Esophagus muscularis mucosa (tissue), 4 donors: ENCODE results near the gene CRYL1. TPM values are rescaled to one million over a fixed set of nuclear protein-coding genes. Genes with fewer than 3 reads are reported as not detected.

Experiments
- DNase-seq: peaks from one replicate; pipeline ENCODE4 v3.0.0-alpha.2; 2017; ENCODE audit errors: extremely low spot score
- H3K27ac ChIP-seq, 4 donors: fragments of 200-600 bp; sonication (generic); replicated peaks in 1 of 4; 1 replicate in 3 of 4; 2 replicates in 1 of 4; pipeline ENCODE4 v1.5.1; 2016 to 2019; ENCODE audit warnings: mild to moderate bottlenecking in 1 of 4
- H3K27me3 ChIP-seq, 4 donors: fragments of 200-600 bp; sonication (generic); one replicate each; pipeline versions ENCODE4 v1.5.1 to v1.6.0; 2016 to 2019
- H3K36me3 ChIP-seq, 4 donors: fragments of 200-600 bp; sonication (generic); one replicate each; pipeline ENCODE4 v1.5.1; 2016 to 2019
- H3K4me1 ChIP-seq, 4 donors: fragments of 200-600 bp; sonication (generic); one replicate each; pipeline ENCODE4 v1.5.1; 2016 to 2019
- H3K4me3 ChIP-seq, 4 donors: fragments of 200-600 bp; sonication (generic); 1 replicate in 2 of 4; 2 replicates in 2 of 4; pipeline ENCODE4 v1.5.1; 2016 to 2019; ENCODE audit warnings: mild to moderate bottlenecking in 4 of 4, moderate library complexity in 1 of 4
- H3K9me3 ChIP-seq, 4 donors: fragments of 200-600 bp; sonication (generic); 1 replicate in 3 of 4; 2 replicates in 1 of 4; pipeline ENCODE4 v1.5.1; 2016 to 2019
- EP300 ChIP-seq: sonication (generic); formaldehyde crosslinking; IDR thresholded peaks from one replicate; pipeline ENCODE4 v1.6.1; 2017; ENCODE audit warnings: antibody characterized with exemption
- POLR2A ChIP-seq: fragments of 450-650 bp; IDR thresholded peaks from one replicate; pipeline ENCODE4 v1.6.1; 2017; ENCODE audit warnings: antibody characterized with exemption, moderate library complexity, mild to moderate bottlenecking, low read depth
- POLR2AphosphoS5 ChIP-seq, 2 donors: sonication (generic); formaldehyde crosslinking; IDR thresholded peaks; one replicate each; pipeline ENCODE4 v1.6.1; 2017; ENCODE audit warnings: antibody characterized with exemption in 2 of 2
- WGBS: methylation state at CpG from one replicate; pipeline ENCODE4 v1.1.5; 2018; 5-methylcytosine and 5-hydroxymethylcytosine counted together
- intact Hi-C: fragments of 100-400 bp; cut with DNase I; formaldehyde crosslinking; loops from one replicate; pipeline ENCODE4 v1.15.1; 2023
- total RNA-seq, 4 donors: library from RNA; depleted of rRNA; stranded (reverse); fragments of >200 nt; gene quantifications; one replicate each; pipeline versions ENCODE4 v1.1.0 to v1.2.1, GENCODE V29; 2016
- TF ChIP-seq, protein P1 (sequence below), 3 experiments: fragments of 200-600 bp in 2 of 3; fragments of 450-650 bp in 1 of 3; sonication (generic) in 2 of 3; IDR thresholded peaks; one replicate each; pipeline ENCODE4 v1.5.1; 2017 to 2019; ENCODE audit warnings: antibody characterized with exemption in 3 of 3, mild to moderate bottlenecking in 2 of 3, moderate library complexity in 1 of 3

The CRYL1 gene
- total RNA-seq, 4 donors from 2014 or later = 42.3 to 59.3 (median 45.4) TPM

- Histone ChIP-seq H3K36me3 (no peaks in the 10 kb centered on the region), H3K27me3 (no peaks in the 10 kb centered on the region), H3K27ac (no peak overlapping the region), H3K4me3 (no peak overlapping the region), H3K9me3 (peaks cover 0 to 5% (median 0%) of the 10 kb centered on the region in 4 donors), H3K4me1 (peaks cover 10 to 18% (median 14%) of the 10 kb centered on the region in 4 donors)
- DNase-seq = no peak
- TF ChIP-seq, protein P1, sequence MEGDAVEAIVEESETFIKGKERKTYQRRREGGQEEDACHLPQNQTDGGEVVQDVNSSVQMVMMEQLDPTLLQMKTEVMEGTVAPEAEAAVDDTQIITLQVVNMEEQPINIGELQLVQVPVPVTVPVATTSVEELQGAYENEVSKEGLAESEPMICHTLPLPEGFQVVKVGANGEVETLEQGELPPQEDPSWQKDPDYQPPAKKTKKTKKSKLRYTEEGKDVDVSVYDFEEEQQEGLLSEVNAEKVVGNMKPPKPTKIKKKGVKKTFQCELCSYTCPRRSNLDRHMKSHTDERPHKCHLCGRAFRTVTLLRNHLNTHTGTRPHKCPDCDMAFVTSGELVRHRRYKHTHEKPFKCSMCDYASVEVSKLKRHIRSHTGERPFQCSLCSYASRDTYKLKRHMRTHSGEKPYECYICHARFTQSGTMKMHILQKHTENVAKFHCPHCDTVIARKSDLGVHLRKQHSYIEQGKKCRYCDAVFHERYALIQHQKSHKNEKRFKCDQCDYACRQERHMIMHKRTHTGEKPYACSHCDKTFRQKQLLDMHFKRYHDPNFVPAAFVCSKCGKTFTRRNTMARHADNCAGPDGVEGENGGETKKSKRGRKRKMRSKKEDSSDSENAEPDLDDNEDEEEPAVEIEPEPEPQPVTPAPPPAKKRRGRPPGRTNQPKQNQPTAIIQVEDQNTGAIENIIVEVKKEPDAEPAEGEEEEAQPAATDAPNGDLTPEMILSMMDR (IDR thresholded peaks at IDR 0.05) = no peak
- no peak for TF ChIP-seq POLR2A
- no peak for TF ChIP-seq POLR2AphosphoS5 (IDR thresholded peaks at IDR 0.05)
- WGBS = 97% methylated on average over 11 of the region's 11 CpGs
- intact Hi-C loops = loop anchor here (5.0 kb wide), 1 partner anchor 38 kb away; the partner anchor contains the start of gene CRYL1
These were observed 39.6 kb upstream of the CRYL1 start for GRCh38 chr13:20565115-20565736.

DNA sequence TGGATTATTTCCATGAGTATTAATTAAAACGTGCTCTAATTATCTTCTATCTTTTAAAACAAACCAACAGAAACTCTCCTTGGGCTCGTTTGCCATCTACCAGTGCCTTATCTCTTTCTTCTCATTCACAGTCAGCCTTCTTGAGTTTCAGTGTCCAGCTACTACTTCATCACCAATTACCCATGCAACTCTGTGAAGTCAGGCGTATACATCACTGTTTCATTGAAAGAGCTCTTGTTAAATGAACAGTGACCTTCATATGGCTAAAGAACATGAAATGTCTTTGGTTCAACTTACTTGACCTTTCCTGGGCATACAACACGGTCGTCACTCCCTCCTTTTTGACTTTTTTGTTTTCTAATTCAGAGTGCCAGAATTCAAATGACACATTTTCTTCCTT, 36.1 kb upstream of the CRYL1 start:
- no peak overlapping the region for H3K4me3 ChIP-seq
- intact Hi-C loops = no loop called here
- TF ChIP-seq, protein P1 (IDR thresholded peaks at IDR 0.05) = no peak
- TF ChIP-seq EP300 (no peak), POLR2AphosphoS5 (IDR thresholded peaks at IDR 0.05) (no peak), POLR2A (no peak)
- 68% methylated on average over 5 of the region's 5 CpGs for WGBS
- no peak overlapping the region for H3K27ac ChIP-seq
- peak; percentile 39 for DNase-seq
- H3K9me3 ChIP-seq = peaks cover 0 to 5% (median 0%) of the 10 kb centered on the region in 4 donors
- H3K27me3 ChIP-seq = no peaks in the 10 kb centered on the region
- H3K36me3 ChIP-seq = no peaks in the 10 kb centered on the region
- peaks cover 4 to 8% (median 6%) of the 10 kb centered on the region in 4 donors for H3K4me1 ChIP-seq

GRCh38 chr13:20559659-20560356, 34.2 kb upstream of the CRYL1 start:
- Histone ChIP-seq H3K4me3 (no peak overlapping the region), H3K36me3 (no peaks in the 10 kb centered on the region), H3K9me3 (no peaks in the 10 kb centered on the region), H3K27ac (no peak overlapping the region), H3K4me1 (no peaks in the 10 kb centered on the region), H3K27me3 (no peaks in the 10 kb centered on the region)
- intact Hi-C loops = no loop called here
- peak; percentile 55 for DNase-seq
- no peak for TF ChIP-seq POLR2AphosphoS5 (IDR thresholded peaks at IDR 0.05)
- TF ChIP-seq, protein P1 (IDR thresholded peaks at IDR 0.05) = no peak
- no peak for TF ChIP-seq EP300
- no peak for TF ChIP-seq POLR2A
- 77% methylated on average over 6 of the region's 6 CpGs for WGBS

- no peak for TF ChIP-seq POLR2A
- TF ChIP-seq, protein P1 (IDR thresholded peaks at IDR 0.05) = no peak
- no peaks in the 10 kb centered on the region for H3K4me1 ChIP-seq
- WGBS = 54% methylated on average over 3 of the region's 3 CpGs
- no peaks in the 10 kb centered on the region for H3K36me3 ChIP-seq
- DNase-seq = no peak
- H3K27ac ChIP-seq = no peak overlapping the region
- no peak overlapping the region for H3K4me3 ChIP-seq
- H3K27me3 ChIP-seq = no peaks in the 10 kb centered on the region
- no peaks in the 10 kb centered on the region for H3K9me3 ChIP-seq
- intact Hi-C loops = no loop called here
These were observed 33.3 kb upstream of the CRYL1 start for GRCh38 chr13:20558982-20559381.
